Stimulated activated CD8-positive, alpha-beta memory T cell treated with anti-CD3 and anti-CD28 coated beads, Interleukin-12 subunit alpha, Interleukin-12 subunit beta, amount 100 ng/mL, for 24 hours (primary cell): ENCODE measurements around the gene PRDM8.
"Not testable (repeated sequence)": the region's sequence is repeated elsewhere in the genome, so short reads cannot be mapped to it uniquely, and the experiment has no call there.

Experiments used
- DNase-seq: peaks from one replicate; pipeline ENCODE4 v3.0.0-alpha.2; 2020; ENCODE audit errors: extremely low read depth

PRDM8 gene

DNA sequence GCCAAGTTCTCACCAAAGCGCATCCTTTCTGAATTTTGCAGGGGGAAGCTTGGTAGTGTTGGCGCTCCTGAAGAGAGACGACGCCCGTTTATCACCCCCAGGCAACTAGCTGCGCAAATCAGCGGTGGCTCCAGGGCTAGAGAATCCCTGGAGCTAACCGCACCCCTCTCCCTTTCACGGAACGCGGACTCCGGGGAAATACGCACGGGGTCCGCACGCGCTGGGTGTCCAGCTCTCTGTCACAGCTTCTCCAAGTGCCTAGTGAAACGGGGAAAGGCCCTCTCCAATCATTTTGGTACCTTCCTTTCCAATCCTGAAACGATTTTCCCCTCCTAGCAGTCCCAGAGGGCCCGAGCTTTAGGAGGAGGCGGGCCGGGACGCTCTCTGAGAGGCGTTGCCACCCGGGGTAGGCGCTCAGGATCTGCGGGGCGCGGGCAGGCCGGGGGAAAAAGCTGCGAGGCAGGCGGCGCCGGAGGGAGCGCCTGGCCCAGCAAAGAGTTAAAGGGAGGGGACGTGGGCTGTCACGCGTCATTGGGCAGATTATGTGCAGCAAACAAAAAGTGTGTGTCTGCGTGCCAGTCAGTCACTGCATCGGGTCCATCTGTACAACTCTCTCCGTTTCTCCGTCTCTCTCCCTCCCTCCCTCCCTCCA is at the start of gene PRDM8:
TSS of gene PRDM8 (plus strand) at position 582 of the 652 bp plus-strand sequence. CDS start 2,578 bp downstream, outside the sequence.
- DNase-seq = no peak

- DNase-seq = no peak
These were observed 46.7 kb upstream of the PRDM8 start for GRCh38 chr4:80150387-80151180.

DNA sequence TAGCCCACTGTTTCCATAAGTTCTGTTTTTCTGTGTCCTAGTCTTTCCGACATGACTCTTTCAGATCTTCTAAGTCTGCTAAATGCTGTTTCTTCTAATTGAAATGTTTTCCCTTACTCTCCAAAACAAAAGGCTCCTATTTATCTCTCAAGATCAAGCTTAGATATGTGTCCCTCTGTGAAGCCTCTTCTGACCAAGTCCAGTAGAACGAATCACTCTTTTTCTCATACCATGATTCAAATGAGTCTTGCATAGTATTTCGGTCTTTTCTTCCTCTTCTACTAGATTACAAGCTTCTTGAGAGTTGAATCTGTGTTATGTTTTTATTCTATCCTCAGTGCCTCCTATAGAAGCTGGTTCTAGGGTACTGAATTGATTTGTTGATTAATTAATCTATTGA is 45.3 kb upstream of the PRDM8 start:
- DNase-seq = no peak

DNA sequence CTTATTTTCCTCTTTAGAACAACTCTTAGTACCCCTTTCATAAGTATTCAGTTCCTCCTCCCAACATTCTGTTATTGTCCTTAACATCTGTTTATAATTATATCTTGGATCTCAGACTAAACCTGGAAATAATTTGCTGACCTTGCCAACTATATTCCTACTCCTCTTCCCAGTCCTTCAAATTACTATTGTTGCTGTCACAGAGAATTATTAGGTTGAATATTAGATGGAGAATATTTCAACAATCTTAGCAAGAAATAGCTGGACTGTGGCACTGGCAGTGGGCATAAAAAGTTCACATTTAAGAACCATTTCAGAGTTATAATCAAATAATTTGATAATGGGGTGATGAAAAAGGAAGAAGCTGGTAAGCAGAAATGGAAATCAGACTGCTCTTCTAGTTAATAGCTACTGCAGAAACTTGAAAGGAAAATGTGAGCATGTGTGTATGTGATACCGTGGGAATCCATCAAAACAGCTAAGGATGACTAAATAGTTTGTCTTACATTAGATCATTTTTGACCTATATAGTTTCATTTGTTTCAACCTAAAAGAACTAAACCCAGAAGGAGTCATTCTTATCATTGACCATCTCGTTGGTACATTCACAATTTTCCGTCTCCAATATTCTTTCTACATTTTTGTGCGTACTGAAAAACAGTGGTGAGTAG is 43.3 kb upstream of the PRDM8 start:
- DNase-seq = no peak

DNA sequence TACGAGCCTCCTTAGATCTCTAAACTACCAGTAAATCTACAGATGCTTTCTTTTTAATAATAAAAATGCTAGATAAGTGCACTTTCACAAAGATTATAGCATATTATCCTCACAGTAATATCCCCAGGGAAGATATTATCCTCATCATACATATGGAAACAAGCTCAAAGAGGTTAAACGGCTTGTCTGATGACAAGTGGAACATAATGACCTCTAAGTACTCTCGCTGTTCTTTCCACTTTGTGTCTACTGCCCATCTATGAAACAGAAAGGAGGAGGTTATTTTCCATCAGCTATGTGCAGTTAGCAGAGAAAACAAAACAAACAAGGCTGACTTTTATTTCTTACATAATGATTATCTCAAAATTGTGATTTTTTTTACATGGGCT is 42.8 kb upstream of the PRDM8 start:
- no peak for DNase-seq

DNA sequence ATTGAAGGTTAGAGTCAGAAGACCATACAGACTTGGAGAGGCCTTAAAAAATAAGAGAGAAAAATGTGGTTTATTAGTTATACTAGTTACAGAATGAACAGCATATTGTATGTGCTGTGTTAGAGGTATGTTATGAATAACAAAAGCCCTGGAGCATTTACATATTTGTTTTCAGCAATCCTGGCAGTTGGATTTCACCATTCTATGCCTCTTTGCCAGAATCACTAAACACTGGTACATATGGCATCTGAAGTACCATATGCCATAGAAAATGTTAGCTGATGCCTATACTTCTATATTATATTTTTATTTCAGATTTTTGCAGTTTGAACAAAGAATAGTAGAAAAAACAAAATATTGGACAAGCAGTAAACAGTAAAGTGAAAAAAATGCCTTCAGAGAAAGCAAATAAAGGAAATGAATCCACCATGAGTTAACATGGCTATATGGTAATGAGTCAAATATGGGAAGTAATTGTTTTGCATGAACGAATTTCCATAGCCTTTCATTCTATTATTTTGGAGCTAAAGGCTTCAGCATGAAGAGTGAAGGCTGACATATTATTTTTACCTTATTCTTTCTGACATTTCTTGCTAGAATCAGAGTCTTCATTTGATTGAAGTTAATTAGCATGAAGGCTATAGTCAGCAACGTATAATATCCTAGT is 41.9 kb upstream of the PRDM8 start:
- DNase-seq = no peak

DNA sequence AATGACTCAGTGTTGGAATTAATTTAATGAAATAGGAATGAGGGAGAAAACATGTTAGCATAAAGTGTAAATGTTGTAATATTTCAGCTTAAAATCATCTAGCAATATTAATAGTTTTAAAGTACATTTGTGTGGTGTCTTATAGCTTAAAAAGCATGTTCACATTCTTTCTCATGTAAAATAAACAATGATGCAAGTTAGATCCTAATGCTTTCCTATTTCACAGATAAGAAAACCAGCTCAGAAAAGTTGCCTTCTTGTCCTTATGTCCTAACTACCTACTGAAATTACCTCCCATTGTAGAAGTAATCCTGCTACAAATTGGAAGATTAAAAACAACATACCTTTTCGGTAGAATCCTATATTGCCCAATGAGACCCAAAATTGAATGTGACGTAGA is 40.9 kb upstream of the PRDM8 start:
- no peak for DNase-seq

GRCh38 chr4:80161413-80162058 is 35.8 kb upstream of the PRDM8 start:
- no peak for DNase-seq

GRCh38 chr4:80162418-80162817 is 34.9 kb upstream of the PRDM8 start:
- no peak for DNase-seq

DNA sequence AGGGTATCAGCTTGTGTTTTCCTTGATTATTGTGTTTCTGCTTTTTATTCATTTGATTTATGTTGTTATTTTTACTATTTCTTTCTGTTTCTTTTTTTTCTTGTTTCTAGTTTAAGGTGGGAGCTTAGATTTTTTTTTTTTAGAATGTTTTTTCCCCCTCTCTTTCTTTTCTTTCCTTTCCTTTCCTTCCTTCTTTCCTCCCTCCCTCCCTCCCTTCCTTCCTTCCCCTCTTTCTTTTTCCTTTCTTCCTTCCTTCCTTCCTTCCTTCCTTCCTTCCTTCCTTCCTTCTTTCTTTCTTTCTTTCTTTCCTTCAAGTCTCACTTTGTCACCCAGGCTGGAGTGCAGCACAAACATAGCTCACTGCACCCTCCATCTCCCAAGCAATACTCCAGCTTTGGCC is 31.4 kb upstream of the PRDM8 start:
- DNase-seq = no peak

DNA sequence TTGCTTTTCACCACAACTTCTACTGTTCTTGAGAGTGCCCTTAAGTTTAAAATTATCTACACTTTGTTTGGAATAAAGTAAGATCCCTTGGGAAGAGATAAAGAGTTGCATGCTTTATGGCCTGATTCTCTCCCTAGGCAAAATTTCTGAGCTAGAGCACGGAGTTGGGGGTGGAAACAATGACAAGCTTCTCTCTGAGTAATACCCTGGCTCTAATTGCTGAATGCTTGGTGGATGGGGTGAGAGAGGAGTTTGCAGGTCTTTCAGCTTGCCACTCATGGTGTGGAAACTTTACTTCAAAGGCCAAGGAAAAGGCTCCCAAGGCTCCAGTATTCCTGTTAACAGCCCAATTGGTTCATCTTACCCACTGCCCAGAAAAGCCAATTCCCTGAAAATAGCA is 26.1 kb upstream of the PRDM8 start:
- DNase-seq = no peak

DNA sequence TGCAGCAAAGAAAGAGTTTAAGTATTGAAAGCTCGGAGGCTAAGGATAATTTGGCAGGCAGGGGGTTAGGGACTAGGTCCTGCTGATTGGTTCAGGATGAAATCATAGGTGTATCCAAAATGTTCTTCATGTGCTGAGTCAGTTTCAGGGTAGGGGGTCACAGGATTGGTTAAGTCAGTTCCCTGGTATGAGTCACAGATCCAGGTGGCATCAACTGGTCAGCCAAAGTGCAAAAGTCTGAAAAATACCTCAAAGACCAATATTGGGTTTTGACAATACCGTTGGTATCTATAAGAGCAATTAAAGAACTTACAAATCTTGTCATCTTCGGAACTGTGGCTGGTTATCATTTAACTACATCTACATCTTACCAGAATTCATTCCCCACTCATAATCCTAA is 25.6 kb upstream of the PRDM8 start:
- no peak for DNase-seq

GRCh38 chr4:80172203-80172602 is 25.1 kb upstream of the PRDM8 start:
- DNase-seq = no peak

- no peak for DNase-seq
These were observed 23.9 kb upstream of the PRDM8 start for GRCh38 chr4:80173401-80173800.

DNA sequence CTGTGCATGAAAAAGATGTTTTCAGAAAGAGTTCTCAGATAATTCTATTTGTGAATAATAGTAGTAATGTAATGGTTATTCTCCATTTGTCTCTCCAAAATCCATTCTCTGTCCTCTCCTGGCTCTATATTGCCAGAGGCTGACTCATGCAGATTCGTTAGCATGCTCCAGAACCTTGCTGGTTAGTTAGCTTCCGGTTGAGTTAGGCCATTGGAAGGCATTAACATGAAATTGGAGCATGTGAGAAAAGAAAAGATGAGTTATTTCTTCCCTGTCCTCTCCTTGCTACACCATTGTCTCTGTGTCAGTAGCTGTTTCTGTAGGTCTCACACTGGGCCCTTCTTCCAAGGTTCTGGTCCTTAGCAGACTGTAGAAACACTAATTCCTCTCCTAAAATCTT is 23.5 kb upstream of the PRDM8 start:
- DNase-seq = no peak

GRCh38 chr4:80177793-80178192 is 19.5 kb upstream of the PRDM8 start:
- DNase-seq = not testable (repeated sequence)

GRCh38 chr4:80178964-80179363 is 18.3 kb upstream of the PRDM8 start:
- no peak for DNase-seq

- no peak for DNase-seq
These were observed 17.6 kb upstream of the PRDM8 start for GRCh38 chr4:80179637-80180161.

GRCh38 chr4:80180743-80181142 is 16.6 kb upstream of the PRDM8 start:
- no peak for DNase-seq

DNA sequence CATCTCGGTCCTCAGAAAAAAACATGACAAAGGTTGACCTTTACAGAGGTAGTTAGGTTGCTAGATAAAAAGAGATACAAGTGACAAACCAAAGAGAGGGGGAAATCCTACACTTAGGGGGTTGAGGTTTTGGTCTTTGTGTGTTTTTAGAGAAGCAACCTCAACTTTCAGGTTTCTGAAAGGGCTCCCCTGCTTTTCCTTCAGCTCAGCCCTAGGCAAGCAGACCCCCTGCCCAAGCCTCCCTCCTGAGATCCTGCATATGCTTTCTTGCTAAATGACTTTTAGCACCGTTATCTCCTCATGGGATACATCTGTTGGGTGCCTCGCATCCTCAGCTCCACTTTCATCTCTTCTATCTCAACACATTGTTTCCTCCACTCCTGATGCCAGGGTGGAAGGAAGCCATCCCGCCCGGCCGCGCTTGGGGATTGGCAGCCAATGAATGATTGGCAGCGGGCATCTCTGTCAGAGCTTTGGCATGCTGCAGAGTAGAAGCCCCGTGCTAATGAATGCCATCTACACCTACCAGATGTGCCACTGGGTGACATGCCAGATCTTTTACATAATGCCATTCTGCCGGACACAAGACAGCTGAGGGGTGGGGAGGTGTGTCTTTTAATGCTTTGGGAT is 15.0 kb upstream of the PRDM8 start:
- DNase-seq = no peak
